GM12878 (cell line): ENCODE results near the gene TMEM132C. TPM values are rescaled to one million over a fixed set of nuclear protein-coding genes. Genes with fewer than 3 reads are reported as not detected.

Experiments
- ATAC-seq: fragments of 200-7000 bp; cut with Tn5 transposase; 3 replicates; pipeline ENCODE4 v1.9.1; 2020; ENCODE audit warnings: mild to moderate bottlenecking, moderate library complexity
- BruUV-seq: library from RNA; stranded (reverse); fragments of 400-500 nt; replicated peaks from 2 replicates; lab custom pipeline; 2021; lab: Mats Ljungman, UMichigan
- CTCF ChIA-PET: fragments of 300-600 bp; sonication (Branson Sonifier 250); formaldehyde crosslinking; extraction: SDS; loops from one replicate; lab custom pipeline; 2021; ENCODE audit warnings: inconsistent platforms; lab: Yijun Ruan, JAX
- POLR2A ChIA-PET: fragments of 350-600 bp; formaldehyde crosslinking; extraction: SDS; loops from one replicate; lab custom pipeline; 2021; ENCODE audit warnings: inconsistent platforms; lab: Charles Lee
- RAD21 ChIA-PET: fragments of 300-600 bp; sonication (Branson Sonifier 250); formaldehyde crosslinking; loops from one replicate; lab custom pipeline; 2023; ENCODE audit warnings: antibody characterized with exemption; ENCODE audit not compliant: unreplicated experiment; lab: Charles Lee
- SMC1A ChIA-PET: fragments of 300-600 bp; sonication (Branson Sonifier 250); formaldehyde crosslinking; loops from one replicate; lab custom pipeline; 2023; ENCODE audit not compliant: unreplicated experiment, uncharacterized antibody; lab: Charles Lee
- DNase-seq: peaks from one replicate; pipeline ENCODE4 v3.0.0-alpha.2; 2011; ENCODE audit warnings: low read depth, low spot score
- FAIRE-seq: peaks from 3 replicates; lab custom pipeline; 2011; peaks lifted over from hg19 to GRCh38; lab: Jason Lieb, UNC
- H2AFZ ChIP-seq: 2 replicates; pipeline ENCODE4 v1.6.0; 2011; ENCODE audit warnings: low read depth, low read length, control low read depth; ENCODE audit not compliant: control insufficient read depth
- H3K27ac ChIP-seq: 2 replicates; pipeline ENCODE4 v1.5.1; 2011; ENCODE audit warnings: control low read depth; ENCODE audit not compliant: control insufficient read depth, insufficient read depth
- H3K27me3 ChIP-seq, 2 experiments: replicated peaks in 1 of 2; 2 replicates each; pipeline versions ENCODE4 v1.6.0 to v1.6.1; 2011; ENCODE audit warnings: low read length in 1 of 2; ENCODE audit not compliant: control insufficient read depth in 2 of 2, insufficient read depth in 2 of 2
- H3K36me3 ChIP-seq, 2 experiments: 2 replicates each; pipeline ENCODE4 v1.5.1; 2011; ENCODE audit warnings: low read length in 1 of 2; ENCODE audit not compliant: control insufficient read depth in 2 of 2, insufficient read depth in 2 of 2
- H3K4me1 ChIP-seq: 2 replicates; pipeline ENCODE4 v1.6.1; 2011; ENCODE audit warnings: mild to moderate bottlenecking, low read length, moderate library complexity, mixed read lengths; ENCODE audit not compliant: control insufficient read depth, insufficient read depth
- H3K4me2 ChIP-seq: 2 replicates; pipeline ENCODE4 v1.6.0; 2011; ENCODE audit warnings: control low read depth; ENCODE audit not compliant: control insufficient read depth, insufficient read depth
- H3K4me3 ChIP-seq: fragments of 200-600 bp; sonication (generic); 2 replicates; pipeline ENCODE4 v1.5.1; 2016
- H3K79me2 ChIP-seq: 2 replicates; pipeline ENCODE4 v1.6.0; 2011; ENCODE audit warnings: low read length; ENCODE audit not compliant: control insufficient read depth, insufficient read depth
- H3K9ac ChIP-seq: 2 replicates; pipeline ENCODE4 v1.8.0; 2011; ENCODE audit warnings: low read length, control low read depth, mixed read lengths; ENCODE audit not compliant: control insufficient read depth, insufficient read depth
- H3K9me3 ChIP-seq: replicated peaks from 3 replicates; pipeline ENCODE4 v1.5.1; 2011; ENCODE audit warnings: mild to moderate bottlenecking, low read length; ENCODE audit not compliant: control insufficient read depth, insufficient read depth
- H4K20me1 ChIP-seq: 2 replicates; pipeline ENCODE4 v1.6.0; 2011; ENCODE audit not compliant: control insufficient read depth, insufficient read depth
- BHLHE40 ChIP-seq, 2 experiments: fragments of 450-650 bp in 1 of 2; IDR thresholded peaks; 2 replicates each; pipeline ENCODE4 v1.6.1; 2011 to 2017; ENCODE audit warnings: low read depth in 2 of 2, borderline replicate concordance in 1 of 2, improper control_type of control experiment in 1 of 2, low read length in 1 of 2, mild to moderate bottlenecking in 1 of 2
- EGR1 ChIP-seq, 2 experiments: IDR thresholded peaks; 1 replicate in 1 of 2; 2 replicates in 1 of 2; pipeline ENCODE4 v1.6.1; 2011 to 2012; ENCODE audit warnings: low read depth in 2 of 2, low read length in 2 of 2, borderline replicate concordance in 1 of 2, mild to moderate bottlenecking in 1 of 2, moderate library complexity in 1 of 2
- FOXM1 ChIP-seq: IDR thresholded peaks from 2 replicates; pipeline ENCODE4 v1.6.1; 2012; ENCODE audit warnings: low read depth, mild to moderate bottlenecking, inconsistent platforms, low read length, moderate library complexity
- GATAD2B ChIP-seq: fragments of 450-650 bp; conservative IDR thresholded peaks from 2 replicates; pipeline ENCODE4 v1.6.1; 2017; ENCODE audit warnings: low read depth, mild to moderate bottlenecking, moderate library complexity
- IKZF2 ChIP-seq, 2 experiments: fragments of 450-650 bp; IDR thresholded peaks; 2 replicates each; pipeline ENCODE4 v1.6.1; 2017; ENCODE audit warnings: mild to moderate bottlenecking in 2 of 2, moderate library complexity in 2 of 2
- MTA2 ChIP-seq: fragments of 450-650 bp; IDR thresholded peaks from 2 replicates; pipeline ENCODE4 v1.6.1; 2016; ENCODE audit warnings: low read depth, mild to moderate bottlenecking, moderate library complexity
- NFXL1 ChIP-seq: fragments of 450-650 bp; IDR thresholded peaks from 2 replicates; pipeline ENCODE4 v1.6.1; 2017; ENCODE audit warnings: antibody characterized with exemption, mild to moderate bottlenecking, borderline replicate concordance
- PML ChIP-seq: IDR thresholded peaks from 2 replicates; pipeline ENCODE4 v1.6.1; 2012; ENCODE audit warnings: low read length, inconsistent platforms
- POLR2A ChIP-seq: IDR thresholded peaks from 2 replicates; pipeline ENCODE4 v1.6.1; 2011; ENCODE audit warnings: low read depth, mild to moderate bottlenecking, low read length
- POLR2AphosphoS2 ChIP-seq: IDR thresholded peaks from 2 replicates; pipeline ENCODE4 v1.6.1; 2011; ENCODE audit warnings: low read depth, mild to moderate bottlenecking, low read length, improper control_type of control experiment, moderate library complexity
- RELA ChIP-seq: fragments of 450-650 bp; IDR thresholded peaks from 2 replicates; pipeline ENCODE4 v1.8.0; 2014; ENCODE audit warnings: borderline replicate concordance; ENCODE audit not compliant: partially characterized antibody
- SIX5 ChIP-seq: IDR thresholded peaks from 2 replicates; pipeline ENCODE4 v1.6.1; 2011; ENCODE audit warnings: mild to moderate bottlenecking, low read depth, low read length, moderate library complexity; ENCODE audit not compliant: severe bottlenecking
- STAT1 ChIP-seq: fragments of 450-650 bp; conservative IDR thresholded peaks from 2 replicates; pipeline ENCODE4 v1.6.1; 2014; ENCODE audit warnings: antibody characterized with exemption, mild to moderate bottlenecking
- TCF3 ChIP-seq: IDR thresholded peaks from 2 replicates; pipeline ENCODE4 v1.6.1; 2012; ENCODE audit warnings: low read depth, mild to moderate bottlenecking, low read length, borderline replicate concordance; ENCODE audit not compliant: insufficient read depth
- WRNIP1 ChIP-seq: IDR thresholded peaks from 2 replicates; pipeline ENCODE4 v1.6.1; 2011; ENCODE audit warnings: low read depth, low read length, improper control_type of control experiment, borderline replicate concordance
- ZBTB40 ChIP-seq: fragments of 450-650 bp; IDR thresholded peaks from 2 replicates; pipeline ENCODE4 v1.6.1; 2016; ENCODE audit warnings: mild to moderate bottlenecking, moderate library complexity, borderline replicate concordance
- WGBS: methylation state at CpG from one replicate; pipeline ENCODE4 v1.1.6; 2016; ENCODE audit warnings: low lambda C conversion rate; ENCODE audit not compliant: insufficient replicate concordance, insufficient coverage; ENCODE audit errors: missing lambda C conversion rate; 5-methylcytosine and 5-hydroxymethylcytosine counted together
- in situ Hi-C: fragments of 300-500 bp; cut with MboI; formaldehyde crosslinking; loops from 9 replicates; pipeline ENCODE4 v1.14.3; 2018; ENCODE audit warnings: mixed read lengths
- intact Hi-C: fragments of 100-400 bp; cut with micrococcal nuclease; formaldehyde crosslinking; loops from one replicate; pipeline ENCODE4 v1.14.2; 2022; ENCODE audit not compliant: unreplicated experiment
- polyA plus RNA-seq, 11 experiments: library from polyadenylated mRNA; depleted of rRNA in 4 of 11; unstranded in 6 of 11; stranded (reverse) in 5 of 11; fragments of >200 nt; fragmentation: Nextera tagmentation in 4 of 11; fragmentation: Illumina TruSeq in 1 of 11; extraction: Ambion mirVana in 4 of 11; extraction: Trizol in 1 of 11; gene quantifications; 1 replicate in 1 of 11; 2 replicates in 10 of 11; pipeline versions ENCODE4 v1.2.1 to v1.2.3, GENCODE V29; 2011 to 2016; ENCODE audit warnings: inconsistent platforms in 2 of 11, missing spikeins in 2 of 11, low read depth in 1 of 11
- total RNA-seq, 4 experiments: library from RNA; depleted of rRNA in 3 of 4; stranded (reverse); fragments of >200 nt in 3 of 4; fragmentation: Illumina TruSeq in 1 of 4; extraction: Trizol in 1 of 4; gene quantifications; 2 replicates each; pipeline versions ENCODE4 v1.2.1 to v1.2.3, GENCODE V29; 2013 to 2021
- TF ChIP-seq, protein P1 (sequence below): fragments of 450-650 bp; IDR thresholded peaks from 2 replicates; pipeline ENCODE4 v1.6.1; 2018; ENCODE audit warnings: mild to moderate bottlenecking, low read depth, moderate library complexity; ENCODE audit not compliant: partially characterized antibody

The TMEM132C gene
- total and polyA plus RNA-seq, 10 of the 15 experiments (the other 5 are each of a cell fraction or from before 2014, with no cell fraction given) = not detected

DNA sequence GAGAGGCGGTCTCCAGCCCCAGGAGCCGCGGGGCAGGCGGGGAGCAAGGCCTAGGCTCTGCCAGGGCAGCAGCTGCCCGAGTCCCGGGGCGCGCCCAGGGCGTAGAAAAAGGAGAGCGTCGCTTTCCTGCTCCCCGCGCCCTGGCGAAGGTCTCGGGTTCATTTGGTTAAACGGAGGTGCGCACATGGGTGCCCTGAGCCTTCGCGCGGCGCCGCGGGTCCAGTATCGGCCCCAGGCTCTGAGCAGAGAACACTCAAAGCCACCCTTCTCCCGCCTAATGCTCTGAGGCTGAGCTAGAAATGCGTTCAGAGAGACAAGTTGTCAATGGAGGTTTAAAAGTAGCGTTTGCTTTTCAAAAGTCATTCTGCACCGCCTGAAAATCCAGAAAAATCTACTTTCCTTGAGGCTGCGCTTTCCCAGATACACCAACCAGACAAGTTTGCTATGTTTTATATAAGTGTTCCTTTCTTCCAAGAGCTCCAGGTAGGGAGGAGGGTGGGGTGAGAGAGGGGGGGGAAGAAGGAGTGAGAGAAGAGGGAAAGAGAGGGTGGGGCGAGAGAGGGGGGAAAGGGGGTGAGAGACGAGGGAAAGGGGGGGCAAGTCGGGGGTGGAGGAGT lies 1.5 kb downstream of the TMEM132C start (continued):
- TF ChIP-seq ZBTB40 (no peak), NFXL1 (no peak), GATAD2B (no peak), STAT1 (no peak), MTA2 (no peak), WRNIP1 (no peak), BHLHE40 (IDR thresholded peaks at IDR 0.05; ENCODE audit: borderline replicate concordance in 1 of 2, low read depth in 2 of 2, low read length in 1 of 2) (no peak)

DNA sequence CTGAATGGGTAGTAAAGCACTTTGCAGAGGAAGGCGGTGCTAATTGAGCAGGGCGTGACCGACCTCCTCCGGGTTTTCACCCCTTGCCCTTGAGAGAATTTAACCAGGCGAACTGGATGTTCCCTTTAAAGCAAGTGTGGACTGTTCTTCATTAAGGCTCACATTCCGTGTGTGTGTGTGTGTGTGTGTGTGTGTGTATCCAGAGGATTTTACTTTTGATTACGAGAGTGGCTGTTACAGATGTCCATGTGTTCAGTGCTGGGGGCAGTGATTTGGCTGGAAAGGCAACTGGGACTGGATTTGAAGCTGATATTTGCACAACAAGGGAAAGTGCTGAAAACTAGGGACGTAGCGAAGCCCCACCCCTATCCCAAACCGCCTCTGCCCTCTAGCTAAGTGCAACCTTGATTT lies 2.2 kb downstream of the TMEM132C start:
- no peak for FAIRE-seq
- H3K36me3 ChIP-seq = no peaks in the 10 kb centered on the region
- 25% methylated on average over 10 of the region's 10 CpGs for WGBS

More for the DNA sequence above, 2.2 kb downstream of the TMEM132C start:
- Histone ChIP-seq H3K4me2 (no peak overlapping the region), H3K27ac (no peak overlapping the region), H3K9me3 (no peaks in the 10 kb centered on the region), H3K4me3 (no peak overlapping the region), H3K27me3 (no peaks in the 10 kb centered on the region; a peak in 2 of 4 replicates), H3K79me2 (no peaks in the 10 kb centered on the region), H4K20me1 (no peaks in the 10 kb centered on the region), H3K4me1 (no peaks in the 10 kb centered on the region), H3K9ac (no peak overlapping the region), H2AFZ (no peak overlapping the region)
- BruUV-seq = no TSS peak
- intact Hi-C loops = no loop called here
- RAD21 ChIA-PET = no interaction called here
- ATAC-seq (no peak), DNase-seq (no peak)
- CTCF ChIA-PET = no interaction called here
- POLR2A ChIA-PET = no interaction called here
- in situ Hi-C loops = no loop called here
- SMC1A ChIA-PET = no interaction called here
- no peak for TF ChIP-seq STAT1
- no peak for TF ChIP-seq POLR2A
- no peak for TF ChIP-seq EGR1 (IDR thresholded peaks at IDR 0.05; ENCODE audit: borderline replicate concordance in 1 of 2, low read depth in 2 of 2, low read length in 2 of 2)
- TF ChIP-seq, protein P1, sequence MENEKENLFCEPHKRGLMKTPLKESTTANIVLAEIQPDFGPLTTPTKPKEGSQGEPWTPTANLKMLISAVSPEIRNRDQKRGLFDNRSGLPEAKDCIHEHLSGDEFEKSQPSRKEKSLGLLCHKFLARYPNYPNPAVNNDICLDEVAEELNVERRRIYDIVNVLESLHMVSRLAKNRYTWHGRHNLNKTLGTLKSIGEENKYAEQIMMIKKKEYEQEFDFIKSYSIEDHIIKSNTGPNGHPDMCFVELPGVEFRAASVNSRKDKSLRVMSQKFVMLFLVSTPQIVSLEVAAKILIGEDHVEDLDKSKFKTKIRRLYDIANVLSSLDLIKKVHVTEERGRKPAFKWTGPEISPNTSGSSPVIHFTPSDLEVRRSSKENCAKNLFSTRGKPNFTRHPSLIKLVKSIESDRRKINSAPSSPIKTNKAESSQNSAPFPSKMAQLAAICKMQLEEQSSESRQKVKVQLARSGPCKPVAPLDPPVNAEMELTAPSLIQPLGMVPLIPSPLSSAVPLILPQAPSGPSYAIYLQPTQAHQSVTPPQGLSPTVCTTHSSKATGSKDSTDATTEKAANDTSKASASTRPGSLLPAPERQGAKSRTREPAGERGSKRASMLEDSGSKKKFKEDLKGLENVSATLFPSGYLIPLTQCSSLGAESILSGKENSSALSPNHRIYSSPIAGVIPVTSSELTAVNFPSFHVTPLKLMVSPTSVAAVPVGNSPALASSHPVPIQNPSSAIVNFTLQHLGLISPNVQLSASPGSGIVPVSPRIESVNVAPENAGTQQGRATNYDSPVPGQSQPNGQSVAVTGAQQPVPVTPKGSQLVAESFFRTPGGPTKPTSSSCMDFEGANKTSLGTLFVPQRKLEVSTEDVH = no peak
- TF ChIP-seq PML = no peak
- TF ChIP-seq RELA = no peak
- no peak for TF ChIP-seq POLR2AphosphoS2
- no peak for TF ChIP-seq IKZF2 (IDR thresholded peaks at IDR 0.05)
- TF ChIP-seq TCF3 = no peak
- no peak for TF ChIP-seq FOXM1
- no peak for TF ChIP-seq SIX5
- TF ChIP-seq, all 136 proteins: peak for 0
